HT-29 (cell line): ENCODE data around the gene COL18A1. TPM values are rescaled to one million over a fixed set of nuclear protein-coding genes. Genes with fewer than 3 reads are reported as not detected.

Source experiments
- DNase-seq: peaks from one replicate; pipeline ENCODE4 v3.0.0-alpha.2; 2015; ENCODE audit warnings: low spot score
- total RNA-seq: library from RNA; depleted of rRNA; stranded (reverse); fragments of >200 nt; shearing (Covaris generic); gene quantifications from 2 replicates; pipeline ENCODE4 v1.2.3, GENCODE V29; 2014

COL18A1 gene
- total RNA-seq, 1 experiment from 2014 or later, result 27.7 TPM

DNA sequence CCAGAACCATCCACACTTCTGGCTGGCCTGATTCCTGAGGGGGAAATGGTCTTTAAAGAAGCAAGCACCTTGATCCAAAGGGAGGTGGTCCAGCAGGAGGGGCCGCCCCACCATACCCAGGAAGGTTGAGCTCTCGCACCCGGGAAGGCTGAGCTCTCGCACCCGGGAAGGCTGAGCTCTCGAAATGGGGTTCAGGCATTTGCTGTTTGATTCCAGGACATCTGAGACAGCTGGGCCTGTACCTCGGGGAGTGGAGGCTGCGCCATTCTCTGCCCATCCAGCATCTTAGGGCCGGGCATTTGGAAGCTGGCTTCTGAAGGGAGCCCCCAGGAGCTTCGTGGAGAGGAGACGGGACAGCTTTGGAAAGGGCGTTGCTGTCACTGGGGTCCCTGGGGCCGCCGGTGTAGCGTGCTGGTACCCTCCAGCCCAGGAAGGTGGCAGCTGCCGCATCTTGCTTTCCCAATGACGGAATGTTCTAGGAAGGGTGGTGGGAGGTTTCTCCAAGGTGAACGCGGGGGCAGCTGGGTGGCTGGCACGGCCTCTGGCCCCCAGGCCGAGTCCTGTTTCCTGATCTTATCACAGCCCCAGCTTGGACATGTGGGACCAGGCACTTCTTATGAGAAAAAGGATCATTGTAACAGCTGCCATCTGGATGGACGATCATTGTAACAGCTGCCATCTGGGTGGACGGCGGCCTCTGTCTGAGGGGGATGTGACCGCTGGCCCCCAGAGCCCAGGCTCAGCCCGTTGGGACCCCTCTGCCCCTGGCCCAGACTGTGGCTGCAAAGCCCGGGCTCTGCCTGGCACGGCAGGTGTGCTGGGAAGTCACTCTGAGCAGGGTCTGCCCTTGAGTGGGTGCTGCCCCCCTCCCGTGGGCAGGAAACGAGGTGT is 61.6 kb downstream of the COL18A1 start:
- no peak for DNase-seq

DNA sequence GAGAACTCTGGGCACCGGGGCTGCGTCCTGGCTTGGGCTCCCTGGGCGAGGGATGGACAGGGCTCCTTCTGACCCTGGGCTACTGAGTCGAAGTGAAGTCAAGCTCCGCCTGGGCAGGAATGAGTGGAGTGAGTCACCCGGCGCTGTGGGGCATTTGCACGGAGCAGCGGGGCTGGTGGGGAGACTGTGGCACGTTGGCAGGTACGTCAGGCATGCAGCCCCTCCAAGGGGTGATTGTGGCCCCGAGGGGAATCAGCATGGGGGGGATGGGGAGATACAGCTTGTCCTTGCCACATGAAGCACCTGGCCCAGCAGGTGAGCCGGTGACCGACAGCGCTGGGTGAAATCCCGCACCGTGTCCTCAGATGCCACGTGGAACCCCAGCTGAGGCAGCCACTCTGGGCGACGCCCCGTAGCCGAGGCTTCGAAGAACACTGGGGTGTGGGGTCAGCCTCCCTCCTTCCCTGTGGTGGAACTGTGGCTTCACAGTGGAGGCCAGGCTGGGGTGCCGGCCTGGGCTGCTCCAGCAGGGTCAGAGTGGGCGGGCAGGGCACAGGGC is 62.3 kb downstream of the COL18A1 start:
- DNase-seq, result no peak

DNA sequence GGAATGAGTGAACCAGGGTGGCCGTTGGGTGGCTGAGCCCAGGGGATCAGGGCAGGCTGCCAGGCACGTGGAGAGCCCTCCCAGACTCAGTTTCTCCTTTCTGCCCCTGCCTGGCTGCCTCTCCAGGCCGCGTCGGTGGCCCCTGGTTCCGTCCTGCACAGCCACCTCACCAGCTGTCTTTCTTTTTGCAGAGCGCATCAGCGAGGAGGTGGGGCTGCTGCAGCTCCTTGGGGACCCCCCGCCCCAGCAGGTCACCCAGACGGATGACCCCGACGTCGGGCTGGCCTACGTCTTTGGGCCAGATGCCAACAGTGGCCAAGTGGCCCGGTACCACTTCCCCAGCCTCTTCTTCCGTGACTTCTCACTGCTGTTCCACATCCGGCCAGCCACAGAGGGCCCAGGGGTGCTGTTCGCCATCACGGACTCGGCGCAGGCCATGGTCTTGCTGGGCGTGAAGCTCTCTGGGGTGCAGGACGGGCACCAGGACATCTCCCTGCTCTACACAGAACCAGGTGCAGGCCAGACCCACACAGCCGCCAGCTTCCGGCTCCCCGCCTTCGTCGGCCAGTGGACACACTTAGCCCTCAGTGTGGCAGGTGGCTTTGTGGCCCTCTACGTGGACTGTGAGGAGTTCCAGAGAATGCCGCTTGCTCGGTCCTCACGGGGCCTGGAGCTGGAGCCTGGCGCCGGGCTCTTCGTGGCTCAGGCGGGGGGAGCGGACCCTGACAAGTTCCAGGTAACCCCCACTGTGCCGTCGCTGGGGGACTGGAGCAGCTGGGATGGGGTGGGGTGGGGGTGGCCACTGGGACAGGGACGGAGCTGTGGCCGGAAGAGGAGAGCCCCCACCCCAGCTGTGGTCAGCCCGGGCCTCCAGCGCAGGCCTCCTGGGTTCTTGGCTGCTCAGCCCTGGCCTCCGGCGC is 63.3 kb downstream of the COL18A1 start:
- DNase-seq, result no peak

DNA sequence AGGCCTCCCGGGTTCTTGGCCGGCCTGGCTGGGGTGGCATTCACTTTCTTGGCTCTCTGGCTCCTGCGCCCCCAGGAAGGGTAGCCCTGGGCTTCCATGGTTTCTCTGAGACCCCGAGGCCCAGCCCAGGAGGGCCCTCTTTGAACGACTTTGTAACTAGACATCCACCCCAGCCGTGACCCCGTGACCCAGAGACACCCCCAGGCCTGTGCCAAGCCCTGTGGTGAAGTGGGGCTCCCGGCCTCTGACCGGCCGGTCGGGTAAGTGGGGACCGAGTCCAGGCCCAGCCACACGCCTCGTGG is 64.0 kb downstream of the COL18A1 start:
- DNase-seq, result no peak

DNA sequence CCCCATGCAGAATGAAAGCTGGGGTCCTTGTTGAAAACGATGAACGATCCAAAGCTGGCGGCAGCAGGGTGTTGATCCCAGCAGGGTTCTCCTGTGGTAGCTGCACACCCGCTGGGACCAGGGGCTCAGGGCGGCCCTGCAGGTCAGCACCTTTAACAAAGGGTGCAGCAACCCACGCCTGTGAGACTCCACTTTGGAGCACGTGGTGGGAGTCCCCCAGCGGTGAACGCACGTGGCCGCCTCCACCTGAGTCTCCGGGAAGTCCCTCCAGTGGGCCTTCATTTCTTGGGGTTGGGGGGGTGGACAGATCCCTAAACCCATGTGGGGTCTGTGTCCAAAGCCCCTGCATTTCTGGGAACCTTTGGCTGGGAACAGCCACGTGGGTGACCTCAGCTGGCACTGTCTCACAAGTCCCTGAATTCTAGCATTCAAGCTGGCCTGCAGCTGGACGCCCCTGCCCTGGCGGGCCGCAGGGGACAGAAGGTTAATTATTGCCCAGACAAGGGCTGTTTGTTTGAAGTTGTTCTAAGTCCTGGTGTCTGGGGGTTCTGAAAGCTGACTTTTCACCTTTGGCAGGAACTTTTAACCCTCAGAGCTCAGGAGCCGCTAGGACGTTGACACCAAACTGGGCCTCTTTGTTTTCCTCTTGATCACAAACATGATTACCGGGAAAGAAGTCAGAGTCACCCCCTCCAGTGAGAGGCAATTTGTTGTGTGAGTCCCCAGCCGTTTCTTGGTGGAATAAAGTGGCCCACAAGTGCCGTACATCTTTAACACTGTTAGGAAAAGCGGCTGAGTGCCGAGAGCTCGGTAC is 64.5 kb downstream of the COL18A1 start:
- DNase-seq, result no peak

DNA sequence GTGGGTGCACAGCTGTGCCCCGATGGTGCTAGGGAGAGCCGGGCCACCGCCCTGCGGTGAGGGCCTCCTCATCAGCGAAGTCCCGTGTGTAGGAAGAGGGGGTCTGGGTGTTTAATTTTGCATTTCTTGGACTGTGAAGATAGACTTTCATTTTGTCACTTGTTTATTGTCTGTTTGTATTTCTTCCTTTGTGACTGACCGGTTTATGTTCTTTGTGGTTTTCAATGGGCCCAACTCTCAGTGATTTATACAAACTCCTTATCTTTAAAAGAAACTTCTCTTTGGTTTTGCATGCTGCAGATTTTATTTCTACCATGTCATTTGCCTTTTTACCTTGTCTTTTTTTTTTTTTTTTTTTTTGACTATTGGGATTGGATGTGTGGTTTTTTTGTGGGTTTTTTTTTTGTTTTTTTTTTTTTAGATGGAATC is 65.1 kb downstream of the COL18A1 start:
- DNase-seq, result no peak

DNA sequence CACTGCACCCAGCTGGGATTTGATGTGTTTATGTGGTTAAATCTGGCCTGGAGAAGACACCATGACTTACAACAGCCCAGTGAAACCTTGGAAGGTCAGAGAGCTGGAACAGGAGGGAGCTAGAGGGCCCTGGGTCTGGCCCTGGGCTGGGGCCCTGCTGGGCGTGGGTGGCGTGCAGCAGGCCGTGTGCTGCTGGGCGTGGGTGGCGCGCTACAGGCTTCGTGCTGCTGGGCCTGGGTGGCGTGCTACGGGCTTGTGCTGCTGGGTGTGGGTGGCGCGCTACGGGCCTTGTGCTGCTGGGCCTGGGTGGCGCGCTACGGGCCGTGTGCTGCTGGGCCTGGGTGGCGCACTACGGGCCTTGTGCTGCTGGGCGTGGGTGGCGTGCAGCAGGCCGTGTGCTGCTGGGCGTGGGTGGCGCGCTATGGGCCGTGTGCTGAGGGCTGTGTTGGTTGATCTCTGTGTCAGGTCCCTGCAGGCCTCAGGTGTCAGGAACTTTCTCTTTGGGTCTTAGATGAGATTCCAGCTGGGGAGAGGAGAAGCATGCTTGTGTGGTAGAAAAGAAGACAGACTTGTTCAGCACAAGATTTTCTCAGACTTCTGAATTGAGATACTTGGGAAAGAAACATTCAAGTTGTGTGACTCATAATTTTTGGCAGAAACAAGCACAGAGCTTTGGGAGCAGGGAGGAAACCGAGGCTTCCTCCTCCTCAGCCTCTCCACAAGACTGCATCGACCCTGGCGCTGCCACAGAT is 66.0 kb downstream of the COL18A1 start:
- peak; percentile 60 for DNase-seq

DNA sequence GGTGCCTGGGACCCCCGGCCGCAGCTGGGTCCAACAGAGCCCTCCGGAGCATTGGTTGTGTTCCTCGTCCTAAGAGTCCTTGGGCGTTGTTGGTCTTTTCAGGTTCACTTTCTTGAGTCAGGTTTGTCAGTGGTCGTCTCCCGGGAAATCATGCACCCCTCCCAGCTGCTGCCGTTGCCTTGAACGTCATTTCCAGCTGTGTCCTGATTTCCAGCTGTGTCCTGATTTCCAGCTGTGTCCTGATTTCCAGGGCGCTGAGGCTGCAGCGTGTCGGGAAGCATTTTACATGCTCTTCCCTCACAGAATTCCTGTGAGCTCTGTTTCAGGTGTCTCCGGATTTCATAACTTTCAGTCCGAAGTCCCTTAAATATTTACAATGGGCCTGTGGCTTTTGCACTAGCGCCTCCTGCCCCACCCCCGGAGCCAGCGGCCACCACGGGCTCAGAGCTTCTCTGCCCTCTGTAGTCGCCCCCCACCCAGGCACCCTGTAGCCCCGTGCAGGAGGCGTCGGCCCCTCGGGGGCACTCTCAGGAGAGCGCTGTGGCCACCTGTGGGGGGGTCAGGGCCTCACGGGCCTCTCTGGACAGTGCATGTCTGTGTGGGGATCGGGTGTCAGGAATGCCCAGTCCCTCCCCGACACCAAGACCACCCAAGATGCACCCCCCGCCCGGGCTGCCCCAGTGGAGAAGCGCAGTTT is 66.7 kb downstream of the COL18A1 start:
- DNase-seq, result peak; percentile 44

DNA sequence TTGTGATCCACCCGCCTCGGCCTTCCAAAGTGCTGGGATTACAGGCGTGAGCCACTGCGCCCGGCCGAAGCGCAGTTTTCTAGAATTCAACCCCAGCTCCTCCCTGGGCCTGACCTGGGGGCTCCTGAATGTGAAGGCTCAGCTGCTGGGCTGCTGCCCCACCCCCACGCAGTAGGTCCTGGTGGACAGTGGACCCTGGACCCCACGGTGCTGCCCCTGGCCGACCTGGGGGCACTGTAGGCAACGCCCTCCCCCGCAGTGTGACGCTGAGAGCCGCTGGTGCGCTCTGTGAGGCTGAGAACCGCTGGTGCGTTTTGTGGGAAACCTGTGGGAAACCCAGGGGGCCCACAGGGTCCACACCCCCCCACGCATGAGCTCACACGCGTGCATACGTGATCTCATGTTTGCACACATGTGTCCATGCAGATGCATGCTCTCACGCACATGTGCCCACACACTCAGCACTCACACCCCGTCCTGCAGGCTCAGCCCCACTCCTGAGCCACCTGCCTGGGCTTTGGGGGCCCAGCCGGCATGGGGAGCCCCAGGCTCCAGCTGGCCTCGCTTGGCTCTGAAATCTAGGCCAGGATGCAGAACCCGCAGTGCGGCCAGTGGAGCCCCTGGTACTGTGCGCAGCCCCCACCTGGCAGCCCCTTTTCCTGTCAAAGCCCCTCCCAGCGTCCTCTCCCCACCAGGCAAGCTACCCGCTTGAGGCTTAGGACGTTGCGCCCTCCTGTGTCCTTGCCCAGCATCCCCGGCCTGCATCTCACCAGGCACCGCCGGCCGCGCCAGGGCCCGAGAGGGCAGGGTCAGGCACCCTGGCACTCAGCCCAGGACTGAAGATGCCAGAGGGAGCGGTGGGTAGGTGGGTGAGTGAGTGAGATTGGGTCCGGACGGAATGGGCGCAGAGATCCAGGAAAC is 67.7 kb downstream of the COL18A1 start:
- DNase-seq, result no peak

DNA sequence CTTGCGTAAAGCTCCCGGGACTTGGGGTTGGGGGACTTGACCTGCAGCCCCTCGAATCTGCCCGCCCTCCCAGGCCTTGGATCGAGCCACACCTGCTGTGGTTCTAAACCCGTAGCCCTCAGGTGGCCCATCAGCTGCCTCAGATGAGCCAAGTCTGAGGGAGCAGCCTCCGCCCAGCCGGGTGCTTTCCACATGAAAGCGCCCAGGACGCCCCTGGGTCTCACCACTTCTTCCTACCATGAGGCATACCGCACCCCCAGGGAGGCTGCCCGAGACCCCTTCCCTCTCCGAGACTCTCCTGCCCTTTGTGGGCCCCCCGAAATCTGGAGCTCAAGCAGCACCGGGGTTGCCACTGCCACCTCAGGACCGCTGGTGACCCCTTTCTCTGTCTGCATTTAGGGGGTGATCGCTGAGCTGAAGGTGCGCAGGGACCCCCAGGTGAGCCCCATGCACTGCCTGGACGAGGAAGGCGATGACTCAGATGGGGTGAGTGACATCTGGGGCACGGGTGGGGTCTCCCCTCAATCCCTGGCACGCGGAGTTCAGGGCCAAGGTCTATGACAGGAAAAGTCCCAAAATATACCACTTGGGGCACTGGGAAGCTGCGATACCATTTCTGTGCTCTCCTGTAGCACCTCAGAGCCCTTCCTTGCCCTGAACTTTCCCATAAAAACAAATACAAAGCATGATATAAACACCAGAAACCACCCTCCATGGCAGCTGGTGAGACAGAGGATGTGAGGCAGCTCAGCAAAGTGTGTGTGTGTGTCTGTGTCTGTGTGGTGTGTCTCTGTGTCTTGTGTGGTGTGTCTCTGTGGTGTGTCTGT is 68.7 kb downstream of the COL18A1 start:
- DNase-seq, result no peak

DNA sequence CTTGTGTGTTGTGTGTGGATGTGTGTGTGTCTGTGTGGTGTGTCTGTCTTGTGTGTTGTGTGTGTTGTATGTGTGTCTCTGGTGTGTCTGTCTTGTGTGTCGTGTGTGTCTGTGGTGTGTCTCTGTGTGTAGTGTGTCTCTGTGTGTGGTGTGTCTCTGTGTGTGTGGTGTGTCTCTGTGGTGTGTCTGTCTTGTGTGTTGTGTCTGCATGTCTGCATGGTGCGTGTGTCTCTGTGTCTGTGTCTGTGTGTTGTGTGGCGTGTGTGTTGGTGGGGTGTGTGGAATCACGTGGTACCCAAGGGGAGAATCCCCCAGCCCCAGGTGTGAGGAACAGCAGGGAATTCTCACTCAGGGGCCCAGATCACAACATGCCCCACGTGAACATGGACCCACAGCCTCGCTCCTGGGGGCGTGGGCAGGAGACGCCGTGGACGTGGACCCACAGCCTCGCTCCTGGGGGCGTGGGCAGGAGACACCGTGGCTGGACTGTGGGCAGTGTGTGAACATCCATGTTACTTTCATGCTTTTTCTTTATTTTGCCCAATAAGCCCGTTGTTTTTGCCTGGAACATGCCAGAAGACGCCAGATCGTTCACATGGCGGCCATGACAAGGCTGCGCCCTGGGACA is 69.5 kb downstream of the COL18A1 start:
- DNase-seq, result no peak

DNA sequence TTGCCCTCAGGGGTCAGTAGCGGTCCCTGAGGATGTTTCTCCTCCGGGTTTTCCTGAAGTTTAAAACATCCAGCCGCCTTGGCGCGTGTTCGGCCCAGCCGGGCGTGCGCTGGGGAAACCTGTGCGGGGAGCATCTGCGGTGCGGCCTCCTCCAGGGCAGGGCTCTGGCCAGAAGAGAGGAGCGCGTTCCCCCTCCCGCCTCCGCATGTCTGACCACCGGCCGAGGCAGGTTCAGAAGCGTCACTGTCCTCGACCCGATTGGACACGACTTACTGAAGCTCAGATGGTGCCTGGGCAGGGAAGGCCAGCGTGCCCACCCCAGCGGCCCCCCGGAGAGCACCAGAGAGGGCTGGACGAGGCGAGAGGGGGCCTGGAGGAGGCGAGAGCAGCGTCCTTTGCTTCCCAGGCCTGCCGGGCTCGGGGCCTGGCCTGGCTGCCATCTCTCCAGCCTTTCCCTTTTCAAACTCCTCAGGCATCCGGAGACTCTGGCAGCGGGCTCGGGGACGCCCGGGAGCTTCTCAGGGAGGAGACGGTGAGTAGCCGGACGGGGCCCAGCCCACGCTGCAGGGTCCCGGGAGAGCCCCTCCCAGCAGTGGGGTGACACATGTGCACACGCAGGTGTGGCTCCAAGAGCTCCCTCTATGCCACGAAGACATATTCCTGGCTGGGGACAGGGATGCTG is 70.2 kb downstream of the COL18A1 start:
- no peak for DNase-seq

DNA sequence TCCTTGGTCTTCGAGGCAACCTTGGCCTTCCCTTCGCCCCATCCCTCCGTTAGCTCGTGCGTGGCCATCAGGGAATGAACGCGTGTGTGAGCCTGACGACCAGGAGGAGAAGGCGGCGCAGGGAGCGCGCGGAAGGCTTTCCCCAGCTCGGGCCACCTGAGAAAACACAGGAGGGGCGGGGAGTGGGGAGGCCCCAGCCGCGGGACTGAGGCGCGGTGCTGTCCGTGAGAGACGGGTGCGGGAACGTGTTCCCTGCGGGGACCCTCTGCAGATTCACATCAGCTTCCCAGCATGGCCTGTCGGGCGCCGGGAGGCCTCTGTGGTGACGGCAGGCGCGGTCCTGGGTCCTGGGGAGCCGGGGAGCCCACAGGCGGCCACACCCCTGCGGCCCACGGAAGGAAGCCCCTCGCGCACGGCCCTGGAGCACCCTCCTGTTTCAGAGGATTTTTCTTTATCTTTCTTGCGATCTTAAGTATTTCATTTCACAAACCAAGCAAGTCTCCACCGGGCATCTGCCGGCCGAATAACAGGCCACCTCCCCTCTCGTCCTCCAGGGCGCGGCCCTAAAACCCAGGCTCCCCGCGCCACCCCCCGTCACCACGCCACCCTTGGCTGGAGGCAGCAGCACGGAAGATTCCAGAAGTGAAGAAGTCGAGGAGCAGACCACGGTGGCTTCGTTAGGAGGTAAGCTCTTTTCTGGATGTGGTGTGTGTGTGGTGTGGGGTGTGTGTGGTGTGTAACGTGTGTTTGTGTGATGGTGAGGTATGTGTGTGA is 71.0 kb downstream of the COL18A1 start:
- DNase-seq, result no peak

DNA sequence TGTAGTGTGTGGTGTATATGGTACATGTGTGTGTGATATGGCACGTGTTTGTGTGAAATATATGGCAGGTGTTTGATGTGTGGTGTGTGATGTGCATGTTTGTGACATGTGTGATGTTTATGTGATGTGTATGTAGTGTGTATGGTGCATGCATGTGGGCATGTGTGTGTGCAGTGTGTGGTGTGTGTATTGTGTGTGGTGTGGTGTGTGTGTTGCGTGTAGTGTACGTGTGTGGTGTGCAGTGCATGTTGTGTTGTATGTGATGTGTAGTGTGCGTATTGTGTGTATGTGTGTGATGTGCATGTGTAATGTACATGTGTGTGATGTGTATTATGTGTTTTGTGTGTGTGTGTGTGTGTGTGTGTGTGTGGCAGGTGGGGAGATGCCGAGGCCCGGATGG is 71.6 kb downstream of the COL18A1 start:
- DNase-seq, result no peak

DNA sequence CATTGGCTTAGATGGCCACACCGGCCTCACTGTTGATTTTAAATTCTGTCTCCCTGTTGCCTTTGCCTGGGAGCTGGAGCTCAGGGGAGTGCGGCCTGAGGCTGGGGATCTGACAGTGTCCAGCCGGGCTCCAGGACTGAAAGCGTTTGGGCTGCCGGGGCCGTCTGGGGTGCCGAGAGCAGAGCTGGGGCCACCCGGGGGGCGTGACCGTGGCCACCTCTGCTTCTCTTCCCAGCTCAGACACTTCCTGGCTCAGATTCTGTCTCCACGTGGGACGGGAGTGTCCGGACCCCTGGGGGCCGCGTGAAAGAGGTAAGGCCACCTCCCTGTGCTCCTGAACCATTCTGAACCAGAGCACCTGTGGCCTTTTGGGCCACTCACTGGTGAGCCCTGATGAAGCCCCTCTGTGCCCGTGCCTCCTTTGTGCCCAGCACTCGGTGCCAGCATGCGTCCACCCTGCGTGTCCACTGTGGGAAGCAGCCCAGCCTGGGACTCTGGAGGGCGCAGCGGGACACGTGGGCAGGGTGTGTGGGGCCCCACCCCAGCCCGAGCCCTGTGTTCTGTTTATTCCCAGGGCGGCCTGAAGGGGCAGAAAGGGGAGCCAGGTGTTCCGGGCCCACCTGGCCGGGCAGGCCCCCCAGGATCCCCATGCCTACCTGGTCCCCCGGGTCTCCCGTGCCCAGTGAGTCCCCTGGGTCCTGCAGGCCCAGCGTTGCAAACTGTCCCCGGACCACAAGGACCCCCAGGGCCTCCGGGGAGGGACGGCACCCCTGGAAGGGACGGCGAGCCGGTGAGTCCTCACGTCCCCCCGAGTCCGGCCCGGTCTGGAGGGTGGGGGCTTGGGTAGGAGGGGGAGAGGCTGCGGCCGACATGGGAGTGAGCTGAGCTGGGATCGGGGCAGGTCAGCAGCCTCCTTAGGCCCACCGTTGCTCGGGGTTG is 72.5 kb downstream of the COL18A1 start:
- no peak for DNase-seq
